ENCODE results near the gene UCN2. TPM values are rescaled to one million over a fixed set of nuclear protein-coding genes. Genes with fewer than 3 reads are reported as not detected.

Gene UCN2
- total and polyA plus RNA-seq, 9 of the 15 experiments (the other 6 are each of a cell fraction or from before 2014, with no cell fraction given): 0.08 to 0.11 TPM; not detected in 7

DNA sequence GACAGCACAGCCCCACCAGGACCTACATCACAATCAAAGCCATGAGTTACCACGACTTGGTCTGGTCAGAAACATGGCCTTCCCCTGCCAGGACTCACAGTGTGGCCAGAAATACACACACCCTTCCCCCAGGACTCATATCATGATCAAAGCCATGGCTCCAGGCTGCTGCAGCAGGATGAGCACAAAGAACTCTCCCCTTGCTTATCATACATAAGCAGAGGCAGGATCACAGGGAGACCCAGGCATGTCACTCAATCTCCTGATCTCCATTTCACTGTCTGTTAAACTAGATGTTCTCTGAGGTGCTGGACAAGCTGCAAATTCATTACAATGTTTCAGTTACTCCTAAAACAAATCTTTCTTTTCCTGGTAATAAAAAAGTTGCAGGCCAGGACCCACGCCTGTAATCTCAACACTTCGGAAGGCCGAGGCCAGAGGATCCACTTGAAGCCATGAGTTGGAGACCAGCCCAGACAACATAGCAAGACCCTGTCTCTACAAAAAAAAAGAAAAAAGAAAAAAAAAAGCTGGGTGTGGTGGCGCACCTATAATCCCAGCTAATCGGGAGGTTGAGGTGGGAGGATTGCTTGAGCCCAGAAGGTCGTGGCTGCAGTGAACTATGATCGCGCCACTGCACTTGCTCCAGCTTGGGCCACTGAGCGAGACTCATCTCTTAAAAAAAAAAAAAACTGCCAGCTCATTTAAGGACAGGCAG is 8.2 kb downstream of the UCN2 start (continued):
- TF ChIP-seq, protein P1, sequence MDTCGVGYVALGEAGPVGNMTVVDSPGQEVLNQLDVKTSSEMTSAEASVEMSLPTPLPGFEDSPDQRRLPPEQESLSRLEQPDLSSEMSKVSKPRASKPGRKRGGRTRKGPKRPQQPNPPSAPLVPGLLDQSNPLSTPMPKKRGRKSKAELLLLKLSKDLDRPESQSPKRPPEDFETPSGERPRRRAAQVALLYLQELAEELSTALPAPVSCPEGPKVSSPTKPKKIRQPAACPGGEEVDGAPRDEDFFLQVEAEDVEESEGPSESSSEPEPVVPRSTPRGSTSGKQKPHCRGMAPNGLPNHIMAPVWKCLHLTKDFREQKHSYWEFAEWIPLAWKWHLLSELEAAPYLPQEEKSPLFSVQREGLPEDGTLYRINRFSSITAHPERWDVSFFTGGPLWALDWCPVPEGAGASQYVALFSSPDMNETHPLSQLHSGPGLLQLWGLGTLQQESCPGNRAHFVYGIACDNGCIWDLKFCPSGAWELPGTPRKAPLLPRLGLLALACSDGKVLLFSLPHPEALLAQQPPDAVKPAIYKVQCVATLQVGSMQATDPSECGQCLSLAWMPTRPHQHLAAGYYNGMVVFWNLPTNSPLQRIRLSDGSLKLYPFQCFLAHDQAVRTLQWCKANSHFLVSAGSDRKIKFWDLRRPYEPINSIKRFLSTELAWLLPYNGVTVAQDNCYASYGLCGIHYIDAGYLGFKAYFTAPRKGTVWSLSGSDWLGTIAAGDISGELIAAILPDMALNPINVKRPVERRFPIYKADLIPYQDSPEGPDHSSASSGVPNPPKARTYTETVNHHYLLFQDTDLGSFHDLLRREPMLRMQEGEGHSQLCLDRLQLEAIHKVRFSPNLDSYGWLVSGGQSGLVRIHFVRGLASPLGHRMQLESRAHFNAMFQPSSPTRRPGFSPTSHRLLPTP (IDR thresholded peaks at IDR 0.05; ENCODE audit: borderline replicate concordance, extremely low read depth, insufficient read length): no peak
- TF ChIP-seq NR3C1 (CRISPR knock-in tag; IDR thresholded peaks at IDR 0.05): no peak
- no peak for TF ChIP-seq COPS2 (conservative IDR thresholded peaks at IDR 0.05)
- no peak for TF ChIP-seq ESRRB (CRISPR knock-in tag; IDR thresholded peaks at IDR 0.05; ENCODE audit: borderline replicate concordance)
- no peak for TF ChIP-seq CHD2 (IDR thresholded peaks at IDR 0.05; ENCODE audit: low read depth, low read length)
- no peak for TF ChIP-seq BACH1 (tag; IDR thresholded peaks at IDR 0.05)
- TF ChIP-seq SIX5 (IDR thresholded peaks at IDR 0.05; ENCODE audit: borderline replicate concordance in 1 of 2, insufficient read depth in 1 of 2, low read depth in 1 of 2, low read length in 2 of 2): no peak
- TF ChIP-seq OTX1 (CRISPR knock-in tag; IDR thresholded peaks at IDR 0.05): no peak
- no peak for TF ChIP-seq ZNF140 (CRISPR knock-in tag; IDR thresholded peaks at IDR 0.05)
- TF ChIP-seq NCOA4 (IDR thresholded peaks at IDR 0.05; ENCODE audit: partially characterized antibody): no peak
- no peak for TF ChIP-seq ZNF75A (CRISPR knock-in tag; IDR thresholded peaks at IDR 0.05)
- TF ChIP-seq, protein P2, sequence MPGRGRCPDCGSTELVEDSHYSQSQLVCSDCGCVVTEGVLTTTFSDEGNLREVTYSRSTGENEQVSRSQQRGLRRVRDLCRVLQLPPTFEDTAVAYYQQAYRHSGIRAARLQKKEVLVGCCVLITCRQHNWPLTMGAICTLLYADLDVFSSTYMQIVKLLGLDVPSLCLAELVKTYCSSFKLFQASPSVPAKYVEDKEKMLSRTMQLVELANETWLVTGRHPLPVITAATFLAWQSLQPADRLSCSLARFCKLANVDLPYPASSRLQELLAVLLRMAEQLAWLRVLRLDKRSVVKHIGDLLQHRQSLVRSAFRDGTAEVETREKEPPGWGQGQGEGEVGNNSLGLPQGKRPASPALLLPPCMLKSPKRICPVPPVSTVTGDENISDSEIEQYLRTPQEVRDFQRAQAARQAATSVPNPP (IDR thresholded peaks at IDR 0.05; ENCODE audit: borderline replicate concordance, insufficient read depth, insufficient read length): no peak
- no peak for TF ChIP-seq MAFG (tag; conservative IDR thresholded peaks at IDR 0.05)
- TF ChIP-seq WHSC1 (IDR thresholded peaks at IDR 0.05; ENCODE audit: low read length): no peak
- TF ChIP-seq ETV1 (tag; conservative IDR thresholded peaks at IDR 0.05; ENCODE audit: low read depth): no peak
- TF ChIP-seq, protein P3, sequence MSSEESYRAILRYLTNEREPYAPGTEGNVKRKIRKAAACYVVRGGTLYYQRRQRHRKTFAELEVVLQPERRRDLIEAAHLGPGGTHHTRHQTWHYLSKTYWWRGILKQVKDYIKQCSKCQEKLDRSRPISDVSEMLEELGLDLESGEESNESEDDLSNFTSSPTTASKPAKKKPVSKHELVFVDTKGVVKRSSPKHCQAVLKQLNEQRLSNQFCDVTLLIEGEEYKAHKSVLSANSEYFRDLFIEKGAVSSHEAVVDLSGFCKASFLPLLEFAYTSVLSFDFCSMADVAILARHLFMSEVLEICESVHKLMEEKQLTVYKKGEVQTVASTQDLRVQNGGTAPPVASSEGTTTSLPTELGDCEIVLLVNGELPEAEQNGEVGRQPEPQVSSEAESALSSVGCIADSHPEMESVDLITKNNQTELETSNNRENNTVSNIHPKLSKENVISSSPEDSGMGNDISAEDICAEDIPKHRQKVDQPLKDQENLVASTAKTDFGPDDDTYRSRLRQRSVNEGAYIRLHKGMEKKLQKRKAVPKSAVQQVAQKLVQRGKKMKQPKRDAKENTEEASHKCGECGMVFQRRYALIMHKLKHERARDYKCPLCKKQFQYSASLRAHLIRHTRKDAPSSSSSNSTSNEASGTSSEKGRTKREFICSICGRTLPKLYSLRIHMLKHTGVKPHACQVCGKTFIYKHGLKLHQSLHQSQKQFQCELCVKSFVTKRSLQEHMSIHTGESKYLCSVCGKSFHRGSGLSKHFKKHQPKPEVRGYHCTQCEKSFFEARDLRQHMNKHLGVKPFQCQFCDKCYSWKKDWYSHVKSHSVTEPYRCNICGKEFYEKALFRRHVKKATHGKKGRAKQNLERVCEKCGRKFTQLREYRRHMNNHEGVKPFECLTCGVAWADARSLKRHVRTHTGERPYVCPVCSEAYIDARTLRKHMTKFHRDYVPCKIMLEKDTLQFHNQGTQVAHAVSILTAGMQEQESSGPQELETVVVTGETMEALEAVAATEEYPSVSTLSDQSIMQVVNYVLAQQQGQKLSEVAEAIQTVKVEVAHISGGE (CRISPR knock-in tag; IDR thresholded peaks at IDR 0.05): no peak
- TF ChIP-seq KHSRP (IDR thresholded peaks at IDR 0.05): no peak
- no peak for TF ChIP-seq MBD2 (IDR thresholded peaks at IDR 0.05; ENCODE audit: borderline replicate concordance, low read depth)
- no peak for TF ChIP-seq BRD9 (IDR thresholded peaks at IDR 0.05; ENCODE audit: low read depth, partially characterized antibody)
- TF ChIP-seq, protein P4, sequence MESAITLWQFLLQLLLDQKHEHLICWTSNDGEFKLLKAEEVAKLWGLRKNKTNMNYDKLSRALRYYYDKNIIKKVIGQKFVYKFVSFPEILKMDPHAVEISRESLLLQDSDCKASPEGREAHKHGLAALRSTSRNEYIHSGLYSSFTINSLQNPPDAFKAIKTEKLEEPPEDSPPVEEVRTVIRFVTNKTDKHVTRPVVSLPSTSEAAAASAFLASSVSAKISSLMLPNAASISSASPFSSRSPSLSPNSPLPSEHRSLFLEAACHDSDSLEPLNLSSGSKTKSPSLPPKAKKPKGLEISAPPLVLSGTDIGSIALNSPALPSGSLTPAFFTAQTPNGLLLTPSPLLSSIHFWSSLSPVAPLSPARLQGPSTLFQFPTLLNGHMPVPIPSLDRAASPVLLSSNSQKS (CRISPR knock-in tag; IDR thresholded peaks at IDR 0.05): no peak

Measured in K562 (cell line).